ENCODE measurements around the gene TLE3.
"Not testable (repeated sequence)": the region's sequence is repeated elsewhere in the genome, so short reads cannot be mapped to it uniquely, and the experiment has no call there.

Gene TLE3

GRCh38 chr15:70097321-70098152 is at the start of gene TLE3:
TSS of gene TLE3 (minus strand) at chr15:70097917. CDS start at chr15:70096798, 1,119 bp downstream.
- DNase-seq, result peak; percentile 97

GRCh38 chr15:70147178-70147760 is 49.6 kb upstream of the TLE3 start:
- peak; percentile 44 for DNase-seq

GRCh38 chr15:70146771-70147170 is 49.1 kb upstream of the TLE3 start:
- no peak for DNase-seq

GRCh38 chr15:70146162-70146561 is 48.4 kb upstream of the TLE3 start:
- DNase-seq, result no peak

- DNase-seq, result no peak
Measured at GRCh38 chr15:70145261-70145660, 47.5 kb upstream of the TLE3 start.

GRCh38 chr15:70142322-70143191 is 44.8 kb upstream of the TLE3 start:
- peak; percentile 78 for DNase-seq

- no peak for DNase-seq
Measured at GRCh38 chr15:70142072-70142321, 44.3 kb upstream of the TLE3 start.

GRCh38 chr15:70141376-70142071 is 43.8 kb upstream of the TLE3 start:
- no peak for DNase-seq

GRCh38 chr15:70140543-70141375 is 43.0 kb upstream of the TLE3 start:
- peak; percentile 23 for DNase-seq

GRCh38 chr15:70140025-70140542 is 42.4 kb upstream of the TLE3 start:
- no peak for DNase-seq

GRCh38 chr15:70137967-70138366 is 40.2 kb upstream of the TLE3 start:
- DNase-seq, result no peak

GRCh38 chr15:70137021-70137420 is 39.3 kb upstream of the TLE3 start:
- DNase-seq, result not testable (repeated sequence)

GRCh38 chr15:70133781-70134421 is 36.2 kb upstream of the TLE3 start:
- no peak for DNase-seq

- DNase-seq, result no peak
Measured at GRCh38 chr15:70133296-70133695, 35.6 kb upstream of the TLE3 start.

GRCh38 chr15:70132571-70132970 is 34.9 kb upstream of the TLE3 start:
- no peak for DNase-seq

- DNase-seq, result no peak
Measured at GRCh38 chr15:70132139-70132538, 34.4 kb upstream of the TLE3 start.

- no peak for DNase-seq
Measured at GRCh38 chr15:70128414-70129140, 30.9 kb upstream of the TLE3 start.

- no peak for DNase-seq
Measured at GRCh38 chr15:70127770-70128413, 30.2 kb upstream of the TLE3 start.

GRCh38 chr15:70127288-70127746 is 29.6 kb upstream of the TLE3 start:
- no peak for DNase-seq

GRCh38 chr15:70126362-70126761 is 28.6 kb upstream of the TLE3 start:
- DNase-seq, result no peak

Measured in KG1 (cell line).